Keratinocyte (primary cell): ENCODE measurements around the gene TTBK1.

Experiments
- EZH2 ChIP-seq: IDR thresholded peaks from one replicate; pipeline ENCODE4 v1.6.1; 2012; ENCODE audit warnings: inconsistent platforms, mild to moderate bottlenecking, low read length, moderate library complexity
- TF ChIP-seq, protein P1 (sequence below), 3 experiments: IDR thresholded peaks in 1 of 3; conservative IDR thresholded peaks in 1 of 3; optimal IDR thresholded peaks in 1 of 3; 2 replicates in 2 of 3; 3 replicates in 1 of 3; pipeline versions ENCODE3 to v1.5.1; 2011; ENCODE audit warnings: low read length in 3 of 3, mild to moderate bottlenecking in 3 of 3, moderate library complexity in 2 of 3, control low read depth in 1 of 3, inconsistent platforms in 1 of 3; ENCODE audit not compliant: insufficient read depth in 2 of 3; ENCODE audit errors: extremely low read depth in 1 of 3

DNA sequence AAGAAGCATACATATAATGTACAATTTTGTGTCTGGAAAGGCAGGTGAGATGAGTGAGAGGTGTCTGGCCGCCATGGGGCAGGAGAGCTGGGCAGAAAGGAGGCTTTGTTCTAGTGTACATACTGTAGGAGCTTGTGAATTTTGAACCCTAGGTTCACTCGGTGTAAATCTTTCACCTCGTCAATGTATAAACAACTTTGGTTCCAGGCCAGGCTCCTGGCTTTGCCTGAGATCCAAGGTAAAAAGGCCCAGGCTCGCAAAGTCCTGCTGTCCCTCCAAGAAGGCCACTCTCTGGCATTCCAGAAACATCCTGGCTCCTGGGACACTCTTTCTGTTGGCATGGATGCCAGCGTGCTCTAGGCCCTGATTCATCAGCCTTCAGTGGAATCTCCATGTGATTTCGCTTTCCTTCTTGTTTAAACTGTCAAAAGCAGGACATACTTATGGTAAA is 47.6 kb downstream of the TTBK1 start:
- TF ChIP-seq, protein P1, sequence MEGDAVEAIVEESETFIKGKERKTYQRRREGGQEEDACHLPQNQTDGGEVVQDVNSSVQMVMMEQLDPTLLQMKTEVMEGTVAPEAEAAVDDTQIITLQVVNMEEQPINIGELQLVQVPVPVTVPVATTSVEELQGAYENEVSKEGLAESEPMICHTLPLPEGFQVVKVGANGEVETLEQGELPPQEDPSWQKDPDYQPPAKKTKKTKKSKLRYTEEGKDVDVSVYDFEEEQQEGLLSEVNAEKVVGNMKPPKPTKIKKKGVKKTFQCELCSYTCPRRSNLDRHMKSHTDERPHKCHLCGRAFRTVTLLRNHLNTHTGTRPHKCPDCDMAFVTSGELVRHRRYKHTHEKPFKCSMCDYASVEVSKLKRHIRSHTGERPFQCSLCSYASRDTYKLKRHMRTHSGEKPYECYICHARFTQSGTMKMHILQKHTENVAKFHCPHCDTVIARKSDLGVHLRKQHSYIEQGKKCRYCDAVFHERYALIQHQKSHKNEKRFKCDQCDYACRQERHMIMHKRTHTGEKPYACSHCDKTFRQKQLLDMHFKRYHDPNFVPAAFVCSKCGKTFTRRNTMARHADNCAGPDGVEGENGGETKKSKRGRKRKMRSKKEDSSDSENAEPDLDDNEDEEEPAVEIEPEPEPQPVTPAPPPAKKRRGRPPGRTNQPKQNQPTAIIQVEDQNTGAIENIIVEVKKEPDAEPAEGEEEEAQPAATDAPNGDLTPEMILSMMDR (optimal IDR thresholded peaks at IDR 0.05 in 1 of 3, IDR thresholded peaks at IDR 0.05 in 1 of 3, conservative IDR thresholded peaks at IDR 0.05 in 1 of 3; ENCODE audit: extremely low read depth in 1 of 3, insufficient read depth in 2 of 3, low read length in 3 of 3) = no peak
- no peak for TF ChIP-seq EZH2
